H1 (cell line): ENCODE data around the gene MMP12. TPM values are rescaled to one million over a fixed set of nuclear protein-coding genes. Genes with fewer than 3 reads are reported as not detected.

Source experiments
- ATF2 ChIP-seq: IDR thresholded peaks from 2 replicates; pipeline ENCODE4 v1.6.1; 2012; ENCODE audit warnings: low read length, inconsistent platforms
- CHD1 ChIP-seq: IDR thresholded peaks from 2 replicates; pipeline ENCODE4 v1.6.1; 2012; ENCODE audit warnings: low read depth, low read length, improper control_type of control experiment
- CHD7 ChIP-seq: fragments of 300-600 bp; sonication (generic); IDR thresholded peaks from 2 replicates; pipeline ENCODE4 v1.7.1; 2012; ENCODE audit warnings: low read length, moderate library complexity, mild to moderate bottlenecking, inconsistent platforms; ENCODE audit not compliant: insufficient replicate concordance
- EGR1 ChIP-seq: IDR thresholded peaks from 2 replicates; pipeline ENCODE4 v1.6.1; 2011; ENCODE audit warnings: low read depth, low read length, borderline replicate concordance
- SP4 ChIP-seq: IDR thresholded peaks from 2 replicates; pipeline ENCODE4 v1.6.1; 2012; ENCODE audit warnings: low read length, inconsistent platforms
- ZNF274 ChIP-seq: IDR thresholded peaks from 2 replicates; pipeline ENCODE4 v1.7.0; 2012; ENCODE audit warnings: low read length, borderline replicate concordance; ENCODE audit errors: extremely low read depth
- polyA plus RNA-seq, 7 experiments: library from polyadenylated mRNA; depleted of rRNA in 3 of 7; stranded (reverse) in 5 of 7; unstranded in 2 of 7; fragments of >200 nt in 5 of 7; fragments of 200-250 nt in 2 of 7; gene quantifications; 1 replicate in 5 of 7; 2 replicates in 1 of 7; 4 replicates in 1 of 7; pipeline versions ENCODE4 v1.2.1 to v1.2.3, GENCODE V29; 2011 to 2013; ENCODE audit warnings: missing spikeins in 2 of 7, mixed read lengths in 2 of 7
- total RNA-seq: library from RNA; stranded (reverse); fragmentation: NEBNext Ultra II Directional; extraction: Animal tissue kit (Norgen Biotek cat#: 25700); gene quantifications from 2 replicates; pipeline ENCODE4 v1.2.1, GENCODE V29; 2021

MMP12 gene
- total and polyA plus RNA-seq, 2 of the 8 experiments (the other 6 are each of a cell fraction or from before 2014, with no cell fraction given) = not detected

GRCh38 chr11:102831489-102832440, 43.0 kb downstream of the MMP12 start (continued):
- no peak for TF ChIP-seq SP4
- TF ChIP-seq CHD1 = no peak
- no peak for TF ChIP-seq ZNF274
- no peak for TF ChIP-seq ATF2
- no peak for TF ChIP-seq EGR1
- no peak for TF ChIP-seq CHD7
